LoVo (cell line): ENCODE measurements around the gene MINPP1.
"Not testable (repeated sequence)": the region's sequence is repeated elsewhere in the genome, so short reads cannot be mapped to it uniquely, and the experiment has no call there.

Experiments
- DNase-seq: peaks from one replicate; pipeline ENCODE4 v3.0.0-alpha.2; 2016; ENCODE audit warnings: low spot score

MINPP1 gene

GRCh38 chr10:87504640-87505365 lies at the start of gene MINPP1:
MINPP1 (plus strand) TSS chr10:87504893; CDS start chr10:87504916, 23 bp downstream.
- peak; percentile 85 for DNase-seq

GRCh38 chr10:87456586-87457220 lies 48.0 kb upstream of the MINPP1 start:
- not testable (repeated sequence) for DNase-seq

- not testable (repeated sequence) for DNase-seq
Observed at GRCh38 chr10:87461751-87462150, 42.9 kb upstream of the MINPP1 start.

- DNase-seq = not testable (repeated sequence)
Observed at GRCh38 chr10:87466849-87467248, 37.8 kb upstream of the MINPP1 start.

- not testable (repeated sequence) for DNase-seq
Observed at GRCh38 chr10:87488733-87489132, 16.0 kb upstream of the MINPP1 start.

- not testable (repeated sequence) for DNase-seq
Observed at GRCh38 chr10:87490285-87490684, 14.4 kb upstream of the MINPP1 start.

GRCh38 chr10:87492450-87492849 lies 12.2 kb upstream of the MINPP1 start:
- not testable (repeated sequence) for DNase-seq

GRCh38 chr10:87495446-87495845 lies 9.2 kb upstream of the MINPP1 start:
- DNase-seq = not testable (repeated sequence)

GRCh38 chr10:87497386-87497785 lies 7.3 kb upstream of the MINPP1 start:
- DNase-seq = not testable (repeated sequence)

GRCh38 chr10:87498106-87498789 lies 6.4 kb upstream of the MINPP1 start:
- DNase-seq = not testable (repeated sequence)

- DNase-seq = peak; percentile 29
Observed at GRCh38 chr10:87500646-87501048, 4.0 kb upstream of the MINPP1 start.

GRCh38 chr10:87503401-87503800 lies 1.3 kb upstream of the MINPP1 start:
- DNase-seq = no peak

- no peak for DNase-seq
Observed at GRCh38 chr10:87503886-87504285, 807 bp upstream of the MINPP1 start.

- no peak for DNase-seq
Observed at GRCh38 chr10:87504307-87504639, 420 bp upstream of the MINPP1 start.

GRCh38 chr10:87505366-87506111 lies 846 bp downstream of the MINPP1 start:
- DNase-seq = peak; percentile 65

GRCh38 chr10:87506956-87507355 lies 2.3 kb downstream of the MINPP1 start:
- no peak for DNase-seq

- DNase-seq = no peak
Observed at GRCh38 chr10:87507879-87508483, 3.3 kb downstream of the MINPP1 start.

GRCh38 chr10:87508837-87509236 lies 4.1 kb downstream of the MINPP1 start:
- no peak for DNase-seq

- no peak for DNase-seq
Observed at GRCh38 chr10:87510025-87510424, 5.3 kb downstream of the MINPP1 start.

- DNase-seq = no peak
Observed at GRCh38 chr10:87511526-87511925, 6.8 kb downstream of the MINPP1 start.

- no peak for DNase-seq
Observed at GRCh38 chr10:87518937-87519336, 14.2 kb downstream of the MINPP1 start.

GRCh38 chr10:87519582-87519981 lies 14.9 kb downstream of the MINPP1 start:
- DNase-seq = no peak
